HepG2 (cell line): ENCODE results near the gene LARP1. TPM values are rescaled to one million over a fixed set of nuclear protein-coding genes. Genes with fewer than 3 reads are reported as not detected.
A peak's percentile ranks its signal among the peaks of the same experiment; 100 is the strongest.

Experiments used
- HNRNPH1 ChIP-seq: fragments of 200-400 bp; formaldehyde crosslinking; optimal IDR thresholded peaks from 2 replicates; pipeline ENCODE3; 2017; ENCODE audit warnings: mild to moderate bottlenecking, low read depth, low read length
- HNRNPUL1 ChIP-seq: fragments of 200-400 bp; formaldehyde crosslinking; IDR thresholded peaks from 2 replicates; pipeline ENCODE4 v1.6.1; 2017; ENCODE audit warnings: low read depth, mild to moderate bottlenecking, low read length, moderate library complexity
- KLF11 ChIP-seq: IDR thresholded peaks from 2 replicates; pipeline ENCODE4 v1.6.1; 2016; ENCODE audit warnings: missing compliant biosample characterization
- KMT2B ChIP-seq: IDR thresholded peaks from 2 replicates; pipeline ENCODE4 v1.6.1; 2016; ENCODE audit warnings: missing genetic modification reagents, missing compliant biosample characterization
- NFIB ChIP-seq: sonication (generic); formaldehyde crosslinking; IDR thresholded peaks from 2 replicates; pipeline ENCODE4 v1.9.0; 2021; ENCODE audit warnings: missing genetic modification reagents, mild to moderate bottlenecking, borderline replicate concordance
- SRY ChIP-seq: sonication (generic); formaldehyde crosslinking; IDR thresholded peaks from 2 replicates; pipeline ENCODE4 v1.8.0; 2022; ENCODE audit warnings: mild to moderate bottlenecking, missing genetic modification reagents
- ZNF160 ChIP-seq: sonication (generic); formaldehyde crosslinking; IDR thresholded peaks from 2 replicates; pipeline ENCODE4 v1.8.0; 2022; ENCODE audit warnings: mild to moderate bottlenecking, inconsistent platforms, missing genetic modification reagents
- ZSCAN25 ChIP-seq: sonication (generic); formaldehyde crosslinking; IDR thresholded peaks from 2 replicates; pipeline ENCODE4 v1.8.0; 2022; ENCODE audit warnings: mild to moderate bottlenecking, missing genetic modification reagents
- polyA plus RNA-seq, 8 experiments: library from polyadenylated mRNA; depleted of rRNA in 3 of 8; stranded (reverse) in 7 of 8; unstranded in 1 of 8; fragments of >200 nt; fragmentation: Illumina TruSeq in 4 of 8; extraction: Trizol in 4 of 8; gene quantifications; 2 replicates each; pipeline versions ENCODE4 v1.2.1 to v1.2.3, GENCODE V29; 2011 to 2016; ENCODE audit warnings: low read depth in 4 of 8, missing spikeins in 1 of 8, mixed read lengths in 1 of 8; ENCODE audit not compliant: insufficient read depth in 1 of 8
- total RNA-seq, 5 experiments: library from RNA; depleted of rRNA; stranded (reverse); fragments of >200 nt; fragmentation: Illumina TruSeq; extraction: Trizol; gene quantifications; 2 replicates each; pipeline ENCODE4 v1.2.3, GENCODE V29; 2016; ENCODE audit warnings: low read depth in 1 of 5
- TF ChIP-seq, protein P1 (sequence below): sonication (generic); formaldehyde crosslinking; IDR thresholded peaks from 2 replicates; pipeline ENCODE4 v1.4.0; 2020; ENCODE audit warnings: missing genetic modification reagents, mild to moderate bottlenecking, borderline replicate concordance
- TF ChIP-seq, protein P2 (sequence below): sonication (generic); formaldehyde crosslinking; IDR thresholded peaks from 2 replicates; pipeline ENCODE4 v1.4.0; 2020; ENCODE audit warnings: missing genetic modification reagents, borderline replicate concordance
- TF ChIP-seq, protein P3 (sequence below): IDR thresholded peaks from 2 replicates; pipeline ENCODE4 v1.6.1; 2016
- TF ChIP-seq, protein P4 (sequence below): sonication (generic); formaldehyde crosslinking; IDR thresholded peaks from 2 replicates; pipeline ENCODE4 v1.8.0; 2022; ENCODE audit warnings: mild to moderate bottlenecking, missing genetic modification reagents, moderate library complexity
- TF ChIP-seq, protein P5 (sequence below), 2 experiments: sonication (generic) in 1 of 2; formaldehyde crosslinking in 1 of 2; IDR thresholded peaks; 2 replicates each; pipeline versions ENCODE4 v1.6.1 to v1.9.0; 2014 to 2022; ENCODE audit warnings: antibody characterized with exemption in 1 of 2, borderline replicate concordance in 1 of 2, inconsistent platforms in 1 of 2, low read depth in 1 of 2, missing genetic modification reagents in 1 of 2
- TF ChIP-seq, protein P6 (sequence below): sonication (generic); formaldehyde crosslinking; IDR thresholded peaks from 2 replicates; pipeline ENCODE4 v1.5.0; 2020; ENCODE audit warnings: missing genetic modification reagents

LARP1 gene
- total and polyA plus RNA-seq, 2 of the 13 experiments (the other 11 are each of a cell fraction or from before 2014, with no cell fraction given) = 45.2 to 61.4 TPM

DNA sequence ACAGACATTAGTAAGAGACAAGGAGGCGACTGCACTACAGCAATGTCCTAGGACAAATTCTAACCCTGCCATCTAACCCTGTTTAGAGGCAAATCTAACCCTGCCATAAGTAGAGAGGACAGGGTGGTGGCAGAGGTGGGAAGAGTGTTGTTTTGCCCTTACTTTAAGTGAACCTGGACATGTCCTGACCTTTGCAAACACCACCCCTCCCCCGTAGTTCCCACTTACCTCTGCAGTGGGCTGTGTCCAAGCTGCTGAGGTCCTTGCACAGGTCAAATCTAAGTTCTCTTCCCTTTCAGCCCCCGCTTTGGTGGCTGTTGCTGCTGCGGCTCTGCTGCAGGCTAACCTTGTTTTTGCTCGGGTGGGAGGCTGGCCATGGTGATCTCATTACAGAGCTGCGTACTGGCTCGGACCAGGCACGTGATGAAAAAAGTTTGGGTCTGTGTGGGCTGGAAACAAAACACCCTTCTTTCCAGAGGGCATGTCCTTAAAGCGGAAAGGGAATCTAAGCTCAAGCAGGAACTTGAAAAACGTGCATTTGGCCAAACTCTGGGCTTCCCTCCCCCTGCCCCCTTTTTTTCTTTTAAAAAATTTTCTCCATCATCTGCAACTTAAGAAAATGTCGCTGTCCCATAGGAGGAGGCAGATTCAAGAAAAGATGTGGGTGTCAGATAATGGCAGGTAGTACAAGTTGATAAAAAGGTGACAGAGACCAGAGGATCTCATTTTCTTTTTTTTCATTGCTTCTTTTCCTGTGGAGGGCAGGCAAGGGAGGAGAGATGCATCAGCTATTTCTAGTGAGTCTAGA is 95.3 kb downstream of the LARP1 start, which contains the start of gene FAXDC2 (continued):
- TF ChIP-seq, protein P1, sequence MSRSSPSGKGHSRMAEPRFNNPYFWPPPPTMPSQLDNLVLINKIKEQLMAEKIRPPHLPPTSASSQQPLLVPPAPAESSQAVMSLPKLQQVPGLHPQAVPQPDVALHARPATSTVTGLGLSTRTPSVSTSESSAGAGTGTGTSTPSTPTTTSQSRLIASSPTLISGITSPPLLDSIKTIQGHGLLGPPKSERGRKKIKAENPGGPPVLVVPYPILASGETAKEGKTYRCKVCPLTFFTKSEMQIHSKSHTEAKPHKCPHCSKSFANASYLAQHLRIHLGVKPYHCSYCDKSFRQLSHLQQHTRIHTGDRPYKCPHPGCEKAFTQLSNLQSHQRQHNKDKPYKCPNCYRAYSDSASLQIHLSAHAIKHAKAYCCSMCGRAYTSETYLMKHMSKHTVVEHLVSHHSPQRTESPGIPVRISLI = peak; percentile 77; the same call in 1 of the 2 replicates
- TF ChIP-seq, protein P2, sequence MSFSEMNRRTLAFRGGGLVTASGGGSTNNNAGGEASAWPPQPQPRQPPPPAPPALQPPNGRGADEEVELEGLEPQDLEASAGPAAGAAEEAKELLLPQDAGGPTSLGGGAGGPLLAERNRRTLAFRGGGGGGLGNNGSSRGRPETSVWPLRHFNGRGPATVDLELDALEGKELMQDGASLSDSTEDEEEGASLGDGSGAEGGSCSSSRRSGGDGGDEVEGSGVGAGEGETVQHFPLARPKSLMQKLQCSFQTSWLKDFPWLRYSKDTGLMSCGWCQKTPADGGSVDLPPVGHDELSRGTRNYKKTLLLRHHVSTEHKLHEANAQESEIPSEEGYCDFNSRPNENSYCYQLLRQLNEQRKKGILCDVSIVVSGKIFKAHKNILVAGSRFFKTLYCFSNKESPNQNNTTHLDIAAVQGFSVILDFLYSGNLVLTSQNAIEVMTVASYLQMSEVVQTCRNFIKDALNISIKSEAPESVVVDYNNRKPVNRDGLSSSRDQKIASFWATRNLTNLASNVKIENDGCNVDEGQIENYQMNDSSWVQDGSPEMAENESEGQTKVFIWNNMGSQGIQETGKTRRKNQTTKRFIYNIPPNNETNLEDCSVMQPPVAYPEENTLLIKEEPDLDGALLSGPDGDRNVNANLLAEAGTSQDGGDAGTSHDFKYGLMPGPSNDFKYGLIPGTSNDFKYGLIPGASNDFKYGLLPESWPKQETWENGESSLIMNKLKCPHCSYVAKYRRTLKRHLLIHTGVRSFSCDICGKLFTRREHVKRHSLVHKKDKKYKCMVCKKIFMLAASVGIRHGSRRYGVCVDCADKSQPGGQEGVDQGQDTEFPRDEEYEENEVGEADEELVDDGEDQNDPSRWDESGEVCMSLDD (CRISPR knock-in tag) = no peak
- TF ChIP-seq HNRNPUL1 (no peak), KMT2B (CRISPR knock-in tag) (no peak), SRY (CRISPR knock-in tag) (no peak), ZSCAN25 (no peak), NFIB (CRISPR knock-in tag) (no peak), KLF11 (CRISPR knock-in tag) (no peak), HNRNPH1 (no peak), ZNF160 (CRISPR knock-in tag) (no peak)
- TF ChIP-seq, protein P3, sequence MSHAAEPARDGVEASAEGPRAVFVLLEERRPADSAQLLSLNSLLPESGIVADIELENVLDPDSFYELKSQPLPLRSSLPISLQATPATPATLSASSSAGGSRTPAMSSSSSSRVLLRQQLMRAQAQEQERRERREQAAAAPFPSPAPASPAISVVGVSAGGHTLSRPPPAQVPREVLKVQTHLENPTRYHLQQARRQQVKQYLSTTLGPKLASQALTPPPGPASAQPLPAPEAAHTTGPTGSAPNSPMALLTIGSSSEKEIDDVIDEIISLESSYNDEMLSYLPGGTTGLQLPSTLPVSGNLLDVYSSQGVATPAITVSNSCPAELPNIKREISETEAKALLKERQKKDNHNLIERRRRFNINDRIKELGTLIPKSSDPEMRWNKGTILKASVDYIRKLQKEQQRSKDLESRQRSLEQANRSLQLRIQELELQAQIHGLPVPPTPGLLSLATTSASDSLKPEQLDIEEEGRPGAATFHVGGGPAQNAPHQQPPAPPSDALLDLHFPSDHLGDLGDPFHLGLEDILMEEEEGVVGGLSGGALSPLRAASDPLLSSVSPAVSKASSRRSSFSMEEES (CRISPR knock-in tag) = peak; percentile 85
- TF ChIP-seq, protein P4, sequence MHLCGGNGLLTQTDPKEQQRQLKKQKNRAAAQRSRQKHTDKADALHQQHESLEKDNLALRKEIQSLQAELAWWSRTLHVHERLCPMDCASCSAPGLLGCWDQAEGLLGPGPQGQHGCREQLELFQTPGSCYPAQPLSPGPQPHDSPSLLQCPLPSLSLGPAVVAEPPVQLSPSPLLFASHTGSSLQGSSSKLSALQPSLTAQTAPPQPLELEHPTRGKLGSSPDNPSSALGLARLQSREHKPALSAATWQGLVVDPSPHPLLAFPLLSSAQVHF (CRISPR knock-in tag) = no peak
- TF ChIP-seq, protein P5, sequence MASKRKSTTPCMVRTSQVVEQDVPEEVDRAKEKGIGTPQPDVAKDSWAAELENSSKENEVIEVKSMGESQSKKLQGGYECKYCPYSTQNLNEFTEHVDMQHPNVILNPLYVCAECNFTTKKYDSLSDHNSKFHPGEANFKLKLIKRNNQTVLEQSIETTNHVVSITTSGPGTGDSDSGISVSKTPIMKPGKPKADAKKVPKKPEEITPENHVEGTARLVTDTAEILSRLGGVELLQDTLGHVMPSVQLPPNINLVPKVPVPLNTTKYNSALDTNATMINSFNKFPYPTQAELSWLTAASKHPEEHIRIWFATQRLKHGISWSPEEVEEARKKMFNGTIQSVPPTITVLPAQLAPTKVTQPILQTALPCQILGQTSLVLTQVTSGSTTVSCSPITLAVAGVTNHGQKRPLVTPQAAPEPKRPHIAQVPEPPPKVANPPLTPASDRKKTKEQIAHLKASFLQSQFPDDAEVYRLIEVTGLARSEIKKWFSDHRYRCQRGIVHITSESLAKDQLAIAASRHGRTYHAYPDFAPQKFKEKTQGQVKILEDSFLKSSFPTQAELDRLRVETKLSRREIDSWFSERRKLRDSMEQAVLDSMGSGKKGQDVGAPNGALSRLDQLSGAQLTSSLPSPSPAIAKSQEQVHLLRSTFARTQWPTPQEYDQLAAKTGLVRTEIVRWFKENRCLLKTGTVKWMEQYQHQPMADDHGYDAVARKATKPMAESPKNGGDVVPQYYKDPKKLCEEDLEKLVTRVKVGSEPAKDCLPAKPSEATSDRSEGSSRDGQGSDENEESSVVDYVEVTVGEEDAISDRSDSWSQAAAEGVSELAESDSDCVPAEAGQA (IDR thresholded peaks at IDR 0.05; ENCODE audit: low read depth) = no peak
- TF ChIP-seq, protein P5 (CRISPR knock-in tag; IDR thresholded peaks at IDR 0.05; ENCODE audit: borderline replicate concordance) = no peak
- TF ChIP-seq, protein P6, sequence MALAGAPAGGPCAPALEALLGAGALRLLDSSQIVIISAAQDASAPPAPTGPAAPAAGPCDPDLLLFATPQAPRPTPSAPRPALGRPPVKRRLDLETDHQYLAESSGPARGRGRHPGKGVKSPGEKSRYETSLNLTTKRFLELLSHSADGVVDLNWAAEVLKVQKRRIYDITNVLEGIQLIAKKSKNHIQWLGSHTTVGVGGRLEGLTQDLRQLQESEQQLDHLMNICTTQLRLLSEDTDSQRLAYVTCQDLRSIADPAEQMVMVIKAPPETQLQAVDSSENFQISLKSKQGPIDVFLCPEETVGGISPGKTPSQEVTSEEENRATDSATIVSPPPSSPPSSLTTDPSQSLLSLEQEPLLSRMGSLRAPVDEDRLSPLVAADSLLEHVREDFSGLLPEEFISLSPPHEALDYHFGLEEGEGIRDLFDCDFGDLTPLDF = no peak
